Brain microvascular endothelial cell (primary cell): Measurements from ENCODE around the gene TYRO3.

Source experiments
- DNase-seq: peaks from one replicate; pipeline ENCODE4 v3.0.0-alpha.2; 2020
- H3K27ac ChIP-seq: fragments of 250-450 bp; sonication (Bioruptor Pico); 2 replicates; pipeline ENCODE4 v1.5.1; 2020; ENCODE audit warnings: mild to moderate bottlenecking, moderate library complexity
- H3K27me3 ChIP-seq: fragments of 250-450 bp; sonication (Bioruptor Pico); replicated peaks from 2 replicates; pipeline ENCODE4 v1.5.1; 2020; ENCODE audit warnings: mild to moderate bottlenecking
- H3K36me3 ChIP-seq: fragments of 250-450 bp; sonication (Bioruptor Pico); replicated peaks from 2 replicates; pipeline ENCODE4 v1.5.1; 2020; ENCODE audit warnings: mild to moderate bottlenecking
- H3K4me3 ChIP-seq: 2 replicates; pipeline ENCODE4 v1.5.1; 2011; ENCODE audit warnings: low read depth, mild to moderate bottlenecking, control low read depth, low read length, moderate library complexity
- in situ Hi-C: cut with HindIII; loops from 2 replicates; pipeline ENCODE4 v1.10.0; 2017; ENCODE audit warnings: low sequenced_read_pairs, low pct_ligation_motif_present
- TF ChIP-seq, protein P1 (sequence below): IDR thresholded peaks from 2 replicates; pipeline ENCODE4 v1.5.1; 2011; ENCODE audit warnings: low read depth, mild to moderate bottlenecking, moderate library complexity, low read length, control low read depth, inconsistent platforms; ENCODE audit errors: missing control alignments

The TYRO3 gene

DNA sequence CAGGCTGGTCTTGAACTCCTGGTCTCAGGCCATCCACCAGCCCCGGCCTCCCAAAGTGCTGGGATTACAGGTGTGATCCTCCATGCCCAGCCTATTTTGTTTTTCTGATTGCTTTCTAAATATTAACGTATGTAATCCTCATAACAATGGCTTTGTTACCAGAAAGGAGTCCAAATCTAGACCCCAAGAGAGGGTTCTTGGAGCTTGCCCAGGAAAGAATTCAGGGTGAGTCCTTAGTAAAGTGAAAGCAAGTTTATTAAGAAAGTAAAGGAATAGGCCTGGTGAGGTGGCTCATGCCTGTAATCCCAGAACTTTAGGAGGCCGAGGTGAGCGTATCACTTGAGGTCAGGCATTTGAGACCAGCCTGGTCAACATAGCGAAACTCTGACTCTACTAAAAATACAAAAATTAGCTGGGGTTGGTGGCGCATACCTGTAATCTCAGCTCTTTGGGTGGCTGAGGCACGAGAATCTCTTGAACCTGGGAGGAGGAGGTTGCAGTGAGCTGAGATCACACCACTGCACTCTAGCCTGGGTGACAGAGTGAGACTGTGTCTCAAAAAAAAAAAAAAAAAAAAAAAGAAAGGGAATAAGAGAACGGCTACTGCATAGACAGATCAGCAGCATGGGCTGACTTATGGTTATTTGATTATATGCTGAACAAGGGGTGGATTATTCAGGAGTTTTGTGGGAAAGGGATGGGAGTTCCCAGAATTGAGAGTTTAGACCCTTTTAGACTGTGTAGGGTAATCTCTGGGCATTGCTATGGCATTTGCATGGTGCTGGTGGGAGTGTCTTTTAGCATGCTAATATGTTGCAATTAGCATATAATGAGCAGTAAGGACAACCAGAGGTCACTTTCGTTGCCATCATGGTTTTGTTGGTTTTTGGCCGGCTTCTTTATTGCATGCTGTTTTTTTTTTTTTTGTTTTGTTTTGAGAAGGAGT lies 36.1 kb downstream of the TYRO3 start:
- Histone ChIP-seq H3K36me3 (no peaks in the 10 kb centered on the region), H3K27me3 (peaks cover 2% of the 10 kb centered on the region), H3K4me3 (no peak overlapping the region), H3K27ac (no peak overlapping the region)
- TF ChIP-seq, protein P1, sequence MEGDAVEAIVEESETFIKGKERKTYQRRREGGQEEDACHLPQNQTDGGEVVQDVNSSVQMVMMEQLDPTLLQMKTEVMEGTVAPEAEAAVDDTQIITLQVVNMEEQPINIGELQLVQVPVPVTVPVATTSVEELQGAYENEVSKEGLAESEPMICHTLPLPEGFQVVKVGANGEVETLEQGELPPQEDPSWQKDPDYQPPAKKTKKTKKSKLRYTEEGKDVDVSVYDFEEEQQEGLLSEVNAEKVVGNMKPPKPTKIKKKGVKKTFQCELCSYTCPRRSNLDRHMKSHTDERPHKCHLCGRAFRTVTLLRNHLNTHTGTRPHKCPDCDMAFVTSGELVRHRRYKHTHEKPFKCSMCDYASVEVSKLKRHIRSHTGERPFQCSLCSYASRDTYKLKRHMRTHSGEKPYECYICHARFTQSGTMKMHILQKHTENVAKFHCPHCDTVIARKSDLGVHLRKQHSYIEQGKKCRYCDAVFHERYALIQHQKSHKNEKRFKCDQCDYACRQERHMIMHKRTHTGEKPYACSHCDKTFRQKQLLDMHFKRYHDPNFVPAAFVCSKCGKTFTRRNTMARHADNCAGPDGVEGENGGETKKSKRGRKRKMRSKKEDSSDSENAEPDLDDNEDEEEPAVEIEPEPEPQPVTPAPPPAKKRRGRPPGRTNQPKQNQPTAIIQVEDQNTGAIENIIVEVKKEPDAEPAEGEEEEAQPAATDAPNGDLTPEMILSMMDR = no peak
- in situ Hi-C loops = no loop called here
- no peak for DNase-seq

DNA sequence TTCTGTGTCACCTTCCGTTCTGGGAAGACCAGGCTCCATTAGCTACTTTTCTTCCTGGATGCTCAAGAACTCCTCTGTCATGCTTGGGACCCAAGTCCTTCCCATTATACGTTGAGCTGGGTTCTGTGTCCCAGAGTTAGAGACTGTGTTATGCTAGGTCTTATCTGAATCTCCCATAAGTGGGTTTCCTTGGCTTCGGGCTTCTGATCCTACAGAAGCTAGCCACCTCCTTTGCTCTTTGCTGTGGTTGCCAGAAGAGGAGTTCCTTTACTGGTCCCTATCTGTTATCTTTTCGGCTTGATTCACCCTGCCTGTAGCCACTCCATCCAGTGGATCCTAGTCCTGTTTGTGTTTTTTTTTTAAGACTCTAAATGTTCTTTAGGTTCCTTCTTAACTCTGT lies 38.0 kb downstream of the TYRO3 start:
- TF ChIP-seq, protein P1 = no peak
- no peaks in the 10 kb centered on the region for H3K36me3 ChIP-seq
- no peak overlapping the region for H3K4me3 ChIP-seq
- DNase-seq = no peak
- H3K27ac ChIP-seq = no peak overlapping the region
- in situ Hi-C loops = no loop called here
- H3K27me3 ChIP-seq = peaks cover under 1% of the 10 kb centered on the region

DNA sequence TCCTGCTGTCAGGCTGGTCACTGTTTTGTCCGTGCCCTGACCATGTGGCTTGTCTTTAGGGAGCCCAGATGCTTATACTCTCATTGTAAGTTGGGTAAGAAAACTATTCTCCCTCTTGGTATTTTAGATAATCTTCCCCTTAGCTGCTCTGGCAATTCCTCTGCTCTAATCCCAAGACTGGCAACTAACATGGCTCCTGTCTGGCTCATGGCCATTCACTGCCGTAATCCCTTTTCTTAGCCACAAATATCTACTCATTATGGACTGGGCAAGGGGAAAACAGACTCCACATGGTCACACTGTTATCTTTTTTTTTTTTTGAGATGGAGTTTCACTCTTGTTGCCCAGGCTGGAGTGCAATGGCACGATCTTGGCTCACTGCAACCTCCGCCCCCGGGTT lies 38.8 kb downstream of the TYRO3 start:
- Histone ChIP-seq H3K27me3 (no peaks in the 10 kb centered on the region), H3K36me3 (no peaks in the 10 kb centered on the region), H3K4me3 (no peak overlapping the region), H3K27ac (no peak overlapping the region)
- DNase-seq = no peak
- TF ChIP-seq, protein P1 = no peak
- in situ Hi-C loops = no loop called here

DNA sequence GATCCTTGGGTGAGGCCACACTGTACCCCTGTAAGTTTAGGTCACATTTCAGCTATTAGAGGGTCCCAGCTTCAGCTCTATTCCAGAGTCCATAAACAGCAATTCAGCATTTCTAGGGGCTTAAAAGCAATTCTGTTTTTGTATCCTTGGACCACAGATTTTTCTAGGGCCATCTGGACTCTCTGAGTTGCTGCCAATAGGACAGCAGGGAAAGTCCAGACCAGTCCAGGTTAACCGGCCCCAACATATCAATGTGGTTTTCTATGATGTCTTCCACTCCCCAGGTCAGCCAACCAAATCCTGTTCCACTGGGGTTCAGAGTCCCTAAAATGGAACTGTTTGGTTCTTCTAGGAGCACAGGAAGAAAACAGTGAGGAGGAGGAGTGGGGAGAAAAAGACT lies 40.0 kb downstream of the TYRO3 start:
- in situ Hi-C loops = no loop called here
- no peak for DNase-seq
- no peaks in the 10 kb centered on the region for H3K27me3 ChIP-seq
- H3K27ac ChIP-seq = no peak overlapping the region
- H3K36me3 ChIP-seq = no peaks in the 10 kb centered on the region
- no peak overlapping the region for H3K4me3 ChIP-seq
- TF ChIP-seq, protein P1 = no peak

DNA sequence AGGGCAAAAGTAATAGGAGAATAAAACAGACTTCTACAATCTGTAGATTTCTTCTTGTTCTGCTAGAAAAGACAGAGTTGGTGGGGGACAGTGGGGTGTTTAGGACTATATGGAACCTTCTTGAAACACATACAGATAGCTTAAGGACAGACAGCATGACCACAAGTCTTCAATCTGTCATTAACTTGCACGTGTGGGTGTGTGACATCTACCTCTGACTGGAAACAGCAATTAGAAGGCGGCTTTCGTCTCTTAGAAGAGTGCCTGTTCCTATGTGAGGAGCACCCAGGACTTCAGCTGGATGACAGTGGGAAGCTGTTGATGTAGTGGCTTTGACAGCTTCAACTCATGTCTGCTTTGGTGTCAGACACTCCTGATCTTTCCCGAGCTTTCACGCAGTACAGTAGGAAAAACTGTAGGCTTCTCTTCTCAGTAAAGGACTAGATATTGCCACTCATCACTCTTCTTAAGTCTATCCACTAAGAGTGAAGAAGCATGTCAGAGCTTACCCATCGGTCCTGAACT lies 44.5 kb downstream of the TYRO3 start:
- no peaks in the 10 kb centered on the region for H3K27me3 ChIP-seq
- H3K4me3 ChIP-seq = no peak overlapping the region
- no peaks in the 10 kb centered on the region for H3K36me3 ChIP-seq
- DNase-seq = no peak
- TF ChIP-seq, protein P1 = no peak
- H3K27ac ChIP-seq = no peak overlapping the region
- in situ Hi-C loops = no loop called here
